Activated CD4-positive, alpha-beta T cell treated with anti-CD3 and anti-CD28 coated beads, Interleukin-2, Interleukin-6, amounts not matched to agents 100 ng/mL and 50 ng/mL, durations not matched to agents 16 hours and 8 hours (primary cell): Measurements from ENCODE around the gene GTSF1L.

Experiments
- DNase-seq: peaks from one replicate; pipeline ENCODE4 v3.0.0-alpha.2; 2020

GTSF1L gene

DNA sequence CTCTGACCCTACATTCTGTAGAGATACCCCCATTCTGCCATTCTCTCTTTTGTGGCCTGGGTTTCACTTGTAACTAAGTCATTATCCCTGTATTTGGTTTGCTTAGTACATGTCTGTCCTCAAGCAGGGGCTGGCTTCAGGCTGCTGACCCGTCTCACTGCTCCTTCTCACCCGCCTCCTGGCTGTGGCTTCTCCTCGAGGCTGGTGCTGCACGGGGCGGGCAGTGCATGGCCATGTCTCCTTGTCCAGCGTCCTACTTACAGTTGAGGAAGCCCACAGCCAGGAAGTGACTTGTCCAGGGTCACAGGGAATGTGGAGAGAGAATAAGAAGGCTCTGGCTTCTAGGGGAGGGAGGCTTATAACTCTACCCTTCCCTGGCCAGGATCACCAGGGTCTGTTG is 11.3 kb downstream of the GTSF1L start:
- no peak for DNase-seq

DNA sequence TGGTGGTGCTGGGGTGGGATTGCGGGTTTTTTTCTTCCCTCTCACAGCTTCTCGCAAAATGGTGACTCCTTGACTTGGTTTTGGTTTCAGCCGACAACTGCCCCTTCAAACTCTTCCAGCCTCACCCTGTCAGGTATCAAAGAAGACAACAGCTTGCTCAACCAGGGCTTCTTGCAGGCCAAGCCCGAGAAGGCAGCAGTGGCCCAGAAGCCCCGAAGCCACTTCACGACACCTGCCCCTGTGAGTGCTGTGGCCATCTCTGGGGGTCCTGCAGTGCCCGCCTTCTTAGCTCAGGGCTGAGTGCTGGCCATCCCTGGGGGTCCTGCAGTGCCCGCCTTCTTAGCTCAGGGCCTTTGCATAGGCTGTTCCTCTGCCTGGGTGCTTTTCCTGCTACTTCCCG is 11.8 kb downstream of the GTSF1L start:
- DNase-seq, result no peak

DNA sequence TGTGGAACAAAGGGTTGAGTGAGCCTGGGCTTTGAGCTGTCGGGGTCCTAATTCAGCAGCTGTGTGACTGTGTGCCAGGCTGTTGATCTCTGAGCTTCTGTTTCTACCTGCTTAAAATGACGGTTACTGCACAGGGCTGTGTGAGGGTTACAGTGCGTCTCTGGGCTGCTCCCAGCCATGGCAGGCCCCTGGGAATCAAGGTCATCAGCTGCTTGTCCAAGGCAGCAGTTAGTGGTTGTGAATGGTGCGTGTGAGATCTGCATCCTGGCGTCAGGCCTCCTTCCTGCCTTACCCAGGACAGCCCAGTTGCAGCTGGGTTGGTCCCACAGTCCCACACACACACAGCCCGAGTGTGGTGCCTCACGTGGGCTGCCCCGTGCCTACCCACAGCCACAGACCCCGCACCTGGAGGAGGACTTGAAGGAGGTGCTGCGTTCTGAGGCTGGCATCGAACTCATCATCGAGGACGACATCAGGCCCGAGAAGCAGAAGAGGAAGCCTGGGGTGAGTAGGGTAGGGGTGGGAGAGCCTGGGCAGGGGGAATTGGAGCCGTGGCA is 15.6 kb downstream of the GTSF1L start:
- no peak for DNase-seq

DNA sequence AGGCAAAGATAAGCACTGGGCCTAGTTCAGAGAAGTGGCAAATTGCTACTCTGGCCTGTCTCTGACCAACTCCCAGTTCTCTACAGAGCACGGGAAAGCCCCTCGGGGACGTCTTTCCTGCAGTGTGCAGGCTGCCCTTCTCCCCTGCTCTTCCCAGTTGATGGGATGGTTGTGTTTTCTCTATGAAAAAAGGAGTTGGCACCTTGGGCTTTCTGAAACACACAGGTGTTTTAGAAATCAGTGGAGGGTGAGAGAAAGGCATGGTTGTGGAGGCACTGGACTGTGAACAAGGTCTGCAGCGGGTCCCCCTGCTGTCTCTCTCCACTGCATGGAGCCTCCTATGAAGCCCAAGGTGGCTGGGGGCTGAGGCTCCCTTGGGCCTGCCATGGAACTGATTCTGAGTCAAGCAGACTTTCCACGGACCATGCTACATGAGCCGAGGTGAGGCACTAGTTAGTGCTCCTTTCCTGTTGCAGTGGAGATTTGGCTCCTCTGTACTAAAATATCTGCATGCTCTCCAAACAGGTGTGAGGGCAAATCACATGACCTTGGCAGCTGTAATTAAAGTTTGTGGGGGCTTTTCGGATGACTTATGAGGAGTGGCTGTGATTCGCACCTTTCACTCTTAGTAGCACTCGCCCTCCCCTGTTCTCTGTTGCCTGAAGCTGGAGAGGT is 16.3 kb downstream of the GTSF1L start:
- no peak for DNase-seq

DNA sequence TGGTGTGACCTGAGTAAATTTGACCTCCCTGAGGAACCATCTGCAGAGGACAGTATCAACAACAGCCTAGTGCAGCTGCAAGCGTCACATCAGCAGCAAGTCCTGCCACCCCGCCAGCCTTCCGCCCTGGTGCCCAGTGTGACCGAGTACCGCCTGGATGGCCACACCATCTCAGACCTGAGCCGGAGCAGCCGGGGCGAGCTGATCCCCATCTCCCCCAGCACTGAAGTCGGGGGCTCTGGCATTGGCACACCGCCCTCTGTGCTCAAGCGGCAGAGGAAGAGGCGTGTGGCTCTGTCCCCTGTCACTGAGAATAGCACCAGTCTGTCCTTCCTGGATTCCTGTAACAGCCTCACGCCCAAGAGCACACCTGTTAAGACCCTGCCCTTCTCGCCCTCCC is 24.3 kb downstream of the GTSF1L start:
- DNase-seq, result no peak

DNA sequence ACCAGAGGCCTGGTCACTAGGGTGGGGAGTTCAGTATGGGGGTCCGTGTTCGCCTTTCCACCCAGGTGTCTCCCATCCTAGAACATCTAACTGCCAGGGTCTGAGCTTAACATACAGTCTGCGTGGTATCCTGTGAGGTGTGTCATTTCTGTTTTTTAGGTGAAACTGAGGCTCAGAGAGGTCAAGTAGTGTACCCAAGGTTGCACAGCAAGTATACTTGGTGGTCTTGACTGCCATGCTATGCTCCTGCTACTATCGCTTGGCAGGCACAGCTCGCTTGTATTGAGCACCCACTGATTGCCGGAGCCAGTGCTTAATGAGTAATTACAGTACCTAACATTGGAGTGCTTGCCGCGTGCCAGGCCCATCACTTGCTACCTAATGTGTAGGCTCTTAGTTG is 26.2 kb downstream of the GTSF1L start:
- no peak for DNase-seq

DNA sequence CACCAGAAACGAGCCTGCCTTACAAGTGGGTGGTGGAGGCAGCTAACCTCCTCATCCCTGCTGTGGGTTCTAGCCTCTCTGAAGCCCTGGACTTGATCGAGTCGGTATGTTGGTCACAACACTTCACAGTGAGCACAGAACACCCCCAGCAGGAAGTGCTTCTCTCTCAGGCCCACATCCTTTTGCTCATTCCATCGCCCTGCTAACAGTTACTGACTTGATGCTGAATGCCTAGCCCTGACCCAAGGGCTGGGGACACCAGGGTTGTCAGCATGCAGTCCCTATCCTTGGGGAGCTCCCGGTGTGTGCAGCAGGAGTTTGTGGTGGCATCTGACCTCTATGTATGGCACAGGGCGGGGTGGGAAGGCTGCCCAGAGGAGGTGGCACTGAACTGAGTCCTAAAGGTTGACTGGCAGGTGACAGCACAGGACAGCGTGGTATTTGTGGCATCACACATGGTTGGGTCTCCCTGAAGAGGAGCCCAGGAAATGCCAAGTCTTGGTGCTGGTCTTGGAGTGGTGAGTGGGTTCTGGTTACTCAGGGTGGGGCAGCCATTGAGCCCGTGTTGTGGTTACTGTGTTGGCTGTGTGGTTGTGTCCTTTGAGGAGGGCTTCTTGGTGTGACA is 26.7 kb downstream of the GTSF1L start:
- no peak for DNase-seq

DNA sequence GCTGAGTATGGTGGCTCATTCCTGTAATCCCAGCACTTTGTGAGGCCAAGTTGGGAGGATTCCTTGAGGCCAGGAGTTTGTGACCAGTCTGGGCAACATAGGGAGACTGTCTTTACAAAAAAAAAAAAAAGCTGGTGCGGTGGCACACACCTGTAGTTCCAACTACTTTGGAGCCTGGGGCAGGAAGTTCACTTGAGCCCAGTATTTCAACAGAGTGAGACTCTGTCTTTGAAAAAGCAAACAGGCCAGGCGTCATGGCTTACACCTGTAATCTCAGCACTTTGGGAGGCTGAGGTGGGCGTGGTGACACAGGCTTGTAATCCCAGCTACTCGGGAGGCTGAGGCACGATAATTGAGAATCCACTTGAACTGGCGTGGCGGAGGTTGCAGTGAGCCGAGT is 31.2 kb downstream of the GTSF1L start:
- no peak for DNase-seq

DNA sequence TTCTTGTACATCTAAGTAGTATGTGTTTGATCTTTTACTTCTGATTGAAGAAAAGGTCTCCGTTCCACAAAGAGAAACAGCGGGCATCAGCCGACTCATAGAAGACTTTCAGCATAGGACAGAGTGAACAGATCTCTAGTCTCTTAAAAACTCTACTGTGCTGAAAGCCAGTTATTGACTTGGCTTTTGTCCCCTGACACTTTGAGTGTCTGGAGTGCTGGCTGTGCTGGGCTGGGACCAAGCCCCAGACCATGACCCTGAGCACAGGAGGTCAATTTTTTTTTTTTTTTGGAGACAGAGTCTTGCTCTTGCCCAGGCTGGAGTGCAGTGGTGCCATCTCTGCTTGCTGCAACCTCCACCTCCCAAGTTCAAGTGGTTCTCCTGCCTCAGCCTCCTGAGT is 32.0 kb downstream of the GTSF1L start:
- DNase-seq, result no peak

DNA sequence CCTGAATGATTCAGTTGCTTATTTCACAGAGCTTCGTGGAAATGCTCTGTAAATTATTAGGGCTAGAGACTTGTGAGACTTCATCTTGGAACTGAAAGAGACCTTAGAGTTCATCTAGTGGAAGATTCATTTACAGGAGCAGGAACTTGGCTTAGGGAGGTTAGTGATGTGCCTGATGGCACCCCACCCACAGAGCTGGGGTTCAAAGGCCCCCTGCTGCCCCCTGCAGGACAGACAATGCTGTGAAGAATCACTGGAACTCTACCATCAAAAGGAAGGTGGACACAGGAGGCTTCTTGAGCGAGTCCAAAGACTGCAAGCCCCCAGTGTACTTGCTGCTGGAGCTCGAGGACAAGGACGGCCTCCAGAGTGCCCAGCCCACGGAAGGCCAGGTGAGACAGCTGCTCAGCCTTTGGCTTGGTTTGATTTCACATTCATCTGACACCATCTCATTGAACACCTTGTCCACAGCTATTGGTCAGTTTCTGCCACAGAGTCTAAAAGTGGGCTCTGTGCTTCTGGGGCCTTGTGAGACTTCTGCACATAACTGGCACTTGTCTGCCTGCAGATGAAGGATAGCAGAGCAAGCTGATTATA is 34.8 kb downstream of the GTSF1L start:
- peak; percentile 65 for DNase-seq

DNA sequence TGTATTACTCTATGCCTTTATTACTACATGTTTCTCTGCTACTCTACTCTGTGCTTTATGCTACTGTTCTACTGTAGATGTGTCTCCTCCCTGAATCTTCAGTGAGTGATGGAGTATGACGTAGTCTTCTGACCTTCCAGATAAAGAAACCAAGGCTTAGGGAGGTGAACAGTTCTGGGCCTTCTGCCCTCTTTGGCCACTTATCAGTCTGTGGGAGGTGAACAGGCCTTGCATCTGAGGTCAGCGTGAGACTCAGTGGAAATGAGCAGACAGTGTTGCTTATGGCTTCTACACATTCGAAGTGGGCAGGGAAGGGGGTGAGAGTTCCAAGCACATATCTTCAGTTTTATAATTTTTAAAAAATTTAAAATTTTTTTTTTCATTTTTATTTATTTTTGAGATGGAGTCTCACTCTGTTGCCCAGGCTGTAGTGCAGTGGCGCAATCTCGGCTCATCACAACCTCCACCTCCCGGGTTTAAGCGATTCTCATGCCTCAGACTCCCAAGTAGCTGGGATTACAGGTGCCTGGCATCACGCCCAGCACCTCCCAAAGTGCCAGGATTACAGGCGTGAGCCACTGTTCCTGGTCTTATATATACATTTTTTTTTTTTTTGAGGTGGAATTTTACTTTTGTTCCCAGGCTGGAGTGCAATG is 35.7 kb downstream of the GTSF1L start:
- DNase-seq, result no peak

DNA sequence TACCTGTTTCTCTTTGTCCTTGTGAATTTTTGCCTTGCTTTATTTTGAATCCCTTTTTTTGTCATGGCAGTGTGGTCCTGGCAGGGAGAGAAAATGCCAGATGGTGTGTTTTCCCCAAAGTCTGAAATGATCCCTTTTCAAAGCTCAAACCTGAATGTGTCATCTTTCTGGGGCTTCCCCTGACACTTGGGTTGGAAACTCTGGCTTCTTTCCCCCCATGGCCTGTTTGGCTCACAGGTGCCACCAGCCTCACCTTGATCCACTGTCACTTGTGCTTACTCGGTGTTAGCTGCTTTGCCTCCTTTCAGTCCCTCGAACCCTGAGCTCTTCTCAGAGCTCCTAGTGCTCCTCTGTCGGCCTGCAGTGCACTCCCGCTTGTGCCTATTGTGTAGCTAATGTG is 37.6 kb downstream of the GTSF1L start:
- DNase-seq, result no peak

DNA sequence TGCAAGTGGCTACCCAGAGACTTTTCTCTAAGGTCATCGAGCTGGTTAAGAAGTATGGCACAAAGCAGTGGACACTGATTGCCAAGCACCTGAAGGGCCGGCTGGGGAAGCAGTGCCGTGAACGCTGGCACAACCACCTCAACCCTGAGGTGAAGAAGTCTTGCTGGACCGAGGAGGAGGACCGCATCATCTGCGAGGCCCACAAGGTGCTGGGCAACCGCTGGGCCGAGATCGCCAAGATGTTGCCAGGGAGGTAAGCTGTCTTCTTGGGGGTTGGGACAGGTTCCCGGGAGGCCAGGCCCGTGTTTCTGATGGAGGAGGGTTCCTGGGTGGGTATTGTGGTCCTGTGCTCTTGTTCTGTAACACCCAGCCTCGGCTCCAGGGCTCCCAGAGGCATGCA is 40.0 kb downstream of the GTSF1L start:
- DNase-seq, result no peak

DNA sequence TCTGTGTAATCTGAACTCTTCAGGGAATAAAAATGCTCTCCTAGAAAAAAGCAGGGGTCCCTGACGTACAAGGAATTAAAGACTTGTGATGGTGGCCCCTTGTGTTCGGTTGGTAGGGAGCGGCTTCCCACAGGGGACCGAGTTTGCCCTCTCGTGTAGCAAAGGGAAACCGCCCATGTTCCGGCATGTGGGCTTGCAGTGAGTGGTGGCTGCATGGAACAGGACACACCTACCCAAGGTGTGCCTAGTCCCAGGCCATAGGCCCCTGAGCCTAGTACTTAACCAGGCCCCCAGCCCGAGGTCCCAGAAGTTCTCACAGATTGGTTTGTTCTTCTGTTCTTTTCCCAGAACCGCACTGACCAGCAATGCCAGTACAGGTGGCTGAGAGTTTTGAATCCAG is 44.4 kb downstream of the GTSF1L start:
- DNase-seq, result no peak

DNA sequence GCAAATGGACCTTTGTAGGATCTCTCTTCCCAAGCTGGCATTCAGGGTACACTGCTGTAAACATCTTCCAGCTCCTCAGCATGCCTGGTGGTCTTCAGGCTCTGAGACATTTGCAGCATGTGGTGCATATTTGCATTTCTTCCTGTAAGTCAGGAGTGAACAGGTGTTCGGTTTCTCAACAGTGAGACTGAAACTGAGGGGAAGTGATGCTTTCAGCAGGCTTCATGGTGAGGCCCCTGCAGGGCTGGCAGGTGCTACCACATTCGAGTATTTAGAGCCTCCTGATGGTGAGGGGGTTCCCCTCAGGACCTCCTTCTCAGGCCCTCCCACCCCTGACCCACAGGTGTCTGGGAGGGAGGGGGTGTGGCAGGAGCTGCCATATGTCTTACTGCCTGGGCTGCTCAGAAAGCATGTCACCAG is 44.8 kb downstream of the GTSF1L start:
- no peak for DNase-seq

DNA sequence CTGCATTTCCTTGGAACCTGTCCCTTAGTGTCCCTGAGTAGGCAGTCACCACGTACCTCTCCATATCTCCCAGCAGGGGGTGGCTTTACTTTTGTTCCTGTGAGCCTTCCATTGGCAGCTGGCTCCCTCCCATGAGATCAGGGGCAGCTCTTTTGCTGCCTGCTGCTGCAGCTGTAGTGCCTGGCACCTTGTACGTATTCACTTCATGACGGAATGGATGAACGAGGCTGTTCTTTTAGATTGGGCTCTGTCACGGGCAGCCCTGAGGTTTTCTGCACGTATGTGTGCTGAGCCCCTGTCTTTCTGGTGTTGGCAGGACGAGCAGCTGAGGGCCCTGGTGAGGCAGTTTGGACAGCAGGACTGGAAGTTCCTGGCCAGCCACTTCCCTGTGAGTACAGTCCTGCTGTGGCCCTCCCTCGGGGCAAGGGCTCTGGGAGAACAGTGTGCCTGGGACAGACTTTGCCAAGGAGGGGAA is 45.3 kb downstream of the GTSF1L start:
- DNase-seq, result no peak

DNA sequence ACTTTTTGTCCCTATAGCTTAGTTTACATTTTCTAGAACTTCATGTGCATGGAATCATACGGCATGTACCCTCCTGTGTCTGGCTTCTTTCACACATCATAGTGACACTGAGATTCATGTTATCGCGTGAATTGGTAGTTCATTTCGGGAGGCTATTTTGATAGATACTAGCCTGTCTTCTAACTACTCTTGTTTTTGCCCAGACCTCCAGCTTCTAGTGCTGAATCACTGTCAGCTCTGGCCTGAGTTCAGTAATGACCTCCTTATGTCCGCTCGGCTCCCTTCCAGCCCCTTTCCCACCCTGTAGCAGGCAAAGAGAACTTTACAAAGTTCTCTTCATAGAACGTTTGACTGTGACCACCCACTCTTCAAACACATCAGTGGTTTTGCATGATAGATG is 45.8 kb downstream of the GTSF1L start:
- DNase-seq, result no peak

DNA sequence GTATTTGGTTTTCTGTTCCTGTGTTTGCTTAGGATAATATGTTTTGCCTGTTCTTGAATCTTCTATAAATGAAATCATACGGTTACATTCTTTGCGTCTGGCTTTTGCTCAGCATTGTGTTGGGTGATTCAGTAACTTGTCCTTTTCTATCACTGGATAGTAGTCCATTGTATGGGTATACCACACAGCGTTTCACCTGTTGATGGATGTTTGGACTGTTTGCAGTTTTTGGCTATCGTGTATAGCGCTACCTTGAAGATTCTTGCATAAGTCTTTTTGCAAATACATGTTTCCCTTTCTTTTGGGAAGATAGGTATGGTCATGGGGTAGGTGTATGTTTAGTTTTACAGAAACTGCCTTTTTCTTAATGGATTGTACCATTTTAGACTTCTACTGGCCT is 50.4 kb downstream of the GTSF1L start:
- no peak for DNase-seq
